AG04450 (cell line): ENCODE data around the gene ANKS6. TPM values are rescaled to one million over a fixed set of nuclear protein-coding genes. Genes with fewer than 3 reads are reported as not detected.

Source experiments
- CTCF ChIA-PET: fragments of 300-600, 350-600 bp; formaldehyde crosslinking; extraction: SDS; loops from one replicate; lab custom pipeline; 2022; ENCODE audit warnings: antibody characterized with exemption, inconsistent platforms; lab: Charles Lee
- POLR2A ChIA-PET: fragments of 350-600 bp; formaldehyde crosslinking; extraction: SDS; loops from one replicate; lab custom pipeline; 2021; ENCODE audit warnings: antibody characterized with exemption, inconsistent platforms; lab: Yijun Ruan, JAX
- DNase-seq: peaks from one replicate; pipeline ENCODE4 v3.0.0-alpha.2; 2011; ENCODE audit warnings: low read depth, low spot score
- H3K27ac ChIP-seq: one replicate; pipeline ENCODE4 v1.5.1; 2012; ENCODE audit warnings: low read depth, low read length, control low read depth
- H3K27me3 ChIP-seq: one replicate; pipeline ENCODE4 v1.6.0; 2012; ENCODE audit warnings: low read length; ENCODE audit not compliant: control insufficient read depth, insufficient read depth
- H3K4me3 ChIP-seq: 2 replicates; pipeline ENCODE4 v1.5.1; 2011; ENCODE audit warnings: mild to moderate bottlenecking, low read depth, low read length, control low read depth
- H3K9me3 ChIP-seq: 2 replicates; pipeline ENCODE4 v1.5.1; 2012; ENCODE audit warnings: low read length; ENCODE audit not compliant: control insufficient read depth, insufficient read depth
- polyA plus RNA-seq: library from polyadenylated mRNA; depleted of rRNA; stranded (reverse); fragments of >200 nt; gene quantifications from 2 replicates; pipeline ENCODE4 v1.2.3, GENCODE V29; 2011
- TF ChIP-seq, protein P1 (sequence below): IDR thresholded peaks from 2 replicates; pipeline ENCODE4 v1.5.1; 2011; ENCODE audit warnings: low read depth, low read length, control low read depth, inconsistent platforms

Gene ANKS6
- polyA plus RNA-seq, 1 experiment = 10.5 TPM

DNA sequence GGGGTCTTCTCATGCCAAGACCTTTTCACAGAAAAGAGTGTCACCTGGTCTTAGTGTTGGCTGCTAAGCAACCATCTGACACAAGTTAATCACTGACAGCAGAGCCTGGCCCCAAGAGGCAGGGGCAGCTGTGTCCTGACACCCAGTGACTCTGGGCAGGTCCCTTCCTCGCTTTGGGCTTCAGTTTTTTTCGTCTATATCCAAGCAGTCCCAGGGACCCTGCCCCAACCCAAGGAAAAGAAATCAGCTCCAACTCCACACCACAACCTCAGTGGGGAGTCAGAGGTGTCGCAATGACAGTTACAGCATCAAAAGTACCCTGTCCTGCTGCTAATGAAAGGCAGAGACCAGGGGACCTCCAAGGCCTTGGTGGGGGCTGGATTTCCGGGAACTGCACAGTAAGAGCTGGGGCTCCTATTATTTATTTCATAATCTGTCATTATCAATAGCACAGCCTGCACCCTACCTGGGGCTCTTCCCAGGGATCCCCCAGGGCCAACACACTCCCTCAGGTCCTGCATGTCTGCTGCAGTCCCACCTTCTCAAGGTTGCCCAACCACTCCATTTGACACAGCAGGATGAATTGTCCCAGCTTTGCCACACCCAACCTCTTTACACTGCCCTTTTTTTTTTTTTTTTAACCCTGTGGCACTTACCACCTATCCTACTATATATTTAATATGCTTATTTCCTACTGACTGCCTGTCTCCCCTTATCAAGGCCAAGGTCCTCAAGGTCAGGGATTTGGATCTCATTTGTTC lies 9.4 kb downstream of the ANKS6 start:
- CTCF ChIA-PET = interaction anchor here (4.8 kb wide), 1 partner anchor 11 kb away, joined by 36 read pairs; no protein-coding TSS in a partner anchor
- Histone ChIP-seq H3K27me3 (no peaks in the 10 kb centered on the region), H3K4me3 (no peak overlapping the region), H3K9me3 (no peaks in the 10 kb centered on the region; the same call in 1 of the 2 replicates), H3K27ac (no peak overlapping the region)
- no peak for DNase-seq
- TF ChIP-seq, protein P1, sequence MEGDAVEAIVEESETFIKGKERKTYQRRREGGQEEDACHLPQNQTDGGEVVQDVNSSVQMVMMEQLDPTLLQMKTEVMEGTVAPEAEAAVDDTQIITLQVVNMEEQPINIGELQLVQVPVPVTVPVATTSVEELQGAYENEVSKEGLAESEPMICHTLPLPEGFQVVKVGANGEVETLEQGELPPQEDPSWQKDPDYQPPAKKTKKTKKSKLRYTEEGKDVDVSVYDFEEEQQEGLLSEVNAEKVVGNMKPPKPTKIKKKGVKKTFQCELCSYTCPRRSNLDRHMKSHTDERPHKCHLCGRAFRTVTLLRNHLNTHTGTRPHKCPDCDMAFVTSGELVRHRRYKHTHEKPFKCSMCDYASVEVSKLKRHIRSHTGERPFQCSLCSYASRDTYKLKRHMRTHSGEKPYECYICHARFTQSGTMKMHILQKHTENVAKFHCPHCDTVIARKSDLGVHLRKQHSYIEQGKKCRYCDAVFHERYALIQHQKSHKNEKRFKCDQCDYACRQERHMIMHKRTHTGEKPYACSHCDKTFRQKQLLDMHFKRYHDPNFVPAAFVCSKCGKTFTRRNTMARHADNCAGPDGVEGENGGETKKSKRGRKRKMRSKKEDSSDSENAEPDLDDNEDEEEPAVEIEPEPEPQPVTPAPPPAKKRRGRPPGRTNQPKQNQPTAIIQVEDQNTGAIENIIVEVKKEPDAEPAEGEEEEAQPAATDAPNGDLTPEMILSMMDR = no peak
- POLR2A ChIA-PET = no interaction called here

DNA sequence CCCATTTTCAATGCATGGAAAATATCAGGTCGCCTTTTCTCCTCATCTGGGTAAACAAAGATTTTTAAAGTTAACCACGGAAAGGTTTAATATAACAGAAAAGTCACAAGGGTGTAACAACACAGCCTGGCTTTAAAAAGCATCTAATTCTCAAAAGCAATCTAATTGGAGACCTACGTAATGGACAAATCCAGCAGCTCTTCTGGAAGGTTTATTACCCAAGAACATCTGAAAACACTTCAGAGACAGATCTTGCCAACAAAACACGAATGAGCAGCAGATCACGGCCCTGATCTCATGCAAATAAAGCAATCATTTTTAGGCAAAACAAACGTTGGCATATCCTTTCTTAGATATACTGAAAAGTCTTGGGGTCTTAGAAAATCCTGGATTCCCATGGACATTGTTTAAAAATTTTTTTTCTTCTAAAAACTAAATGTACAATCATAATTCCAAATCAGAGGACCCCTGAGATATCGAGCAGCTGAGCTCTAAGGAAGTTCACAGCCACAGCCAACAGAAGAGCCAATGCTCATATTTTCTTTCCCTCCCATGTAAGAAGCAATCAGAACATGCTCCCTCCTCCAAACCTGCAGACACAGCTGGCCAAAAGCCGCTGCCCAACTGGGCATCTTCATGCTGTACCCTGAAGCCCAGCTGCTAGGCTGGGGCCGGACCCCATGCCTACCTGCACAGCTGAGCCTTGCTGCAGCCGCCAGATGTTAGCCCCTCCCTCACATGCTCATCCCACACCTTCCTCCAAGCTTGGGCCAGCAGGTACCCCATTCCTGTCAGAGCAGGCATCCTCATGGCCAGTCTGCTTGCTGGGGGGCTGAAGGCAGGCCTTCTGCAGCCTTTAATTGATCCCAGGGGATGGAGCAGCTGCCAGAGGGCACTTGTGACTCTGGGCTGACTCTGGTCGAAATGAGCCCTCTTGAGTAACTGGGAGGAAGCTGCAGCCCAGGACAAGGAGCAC lies 11.2 kb downstream of the ANKS6 start:
- no peak for DNase-seq
- ChIA-PET POLR2A (no interaction called here), CTCF (interaction anchor here (4.8 kb wide), 1 partner anchor 10 kb away, joined by 36 read pairs; no protein-coding TSS in a partner anchor)
- H3K9me3 ChIP-seq = no peaks in the 10 kb centered on the region
- no peaks in the 10 kb centered on the region for H3K27me3 ChIP-seq
- H3K27ac ChIP-seq = no peak overlapping the region
- no peak overlapping the region for H3K4me3 ChIP-seq
- TF ChIP-seq, protein P1 = no peak

DNA sequence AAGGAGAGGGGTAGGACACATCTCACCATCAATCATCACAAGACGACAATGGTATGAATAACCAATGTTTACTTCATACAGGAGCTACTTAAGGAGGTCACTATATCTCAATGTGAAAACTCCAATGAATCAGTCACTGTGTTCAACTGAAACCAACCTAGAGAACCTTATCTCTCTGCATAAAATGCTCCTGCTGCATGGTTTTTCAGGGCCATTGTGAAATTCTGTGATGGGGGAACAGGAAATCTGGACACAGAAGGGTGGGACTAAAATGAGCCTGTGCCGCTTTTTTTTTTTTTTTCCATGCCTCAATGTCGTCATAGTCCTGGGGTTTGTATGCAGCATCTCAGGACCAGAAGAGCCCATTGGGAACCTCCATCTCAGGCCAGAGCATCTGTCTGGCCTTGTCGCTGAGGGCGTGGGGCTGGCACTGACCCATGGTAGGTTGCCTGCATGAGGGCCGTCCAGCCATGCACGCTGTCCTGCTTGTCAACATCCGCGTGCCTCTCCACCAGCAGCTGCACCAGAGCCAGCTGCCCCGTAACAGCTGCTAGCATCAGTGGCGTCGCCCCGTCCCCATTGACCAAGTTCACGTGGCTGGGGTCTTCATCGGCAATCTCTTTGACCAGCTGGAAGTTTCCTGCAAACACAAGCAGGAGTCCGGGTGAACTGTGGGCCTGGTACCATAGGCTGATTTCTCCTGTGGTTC lies 12.7 kb downstream of the ANKS6 start:
- no peak overlapping the region for H3K27ac ChIP-seq

DNA sequence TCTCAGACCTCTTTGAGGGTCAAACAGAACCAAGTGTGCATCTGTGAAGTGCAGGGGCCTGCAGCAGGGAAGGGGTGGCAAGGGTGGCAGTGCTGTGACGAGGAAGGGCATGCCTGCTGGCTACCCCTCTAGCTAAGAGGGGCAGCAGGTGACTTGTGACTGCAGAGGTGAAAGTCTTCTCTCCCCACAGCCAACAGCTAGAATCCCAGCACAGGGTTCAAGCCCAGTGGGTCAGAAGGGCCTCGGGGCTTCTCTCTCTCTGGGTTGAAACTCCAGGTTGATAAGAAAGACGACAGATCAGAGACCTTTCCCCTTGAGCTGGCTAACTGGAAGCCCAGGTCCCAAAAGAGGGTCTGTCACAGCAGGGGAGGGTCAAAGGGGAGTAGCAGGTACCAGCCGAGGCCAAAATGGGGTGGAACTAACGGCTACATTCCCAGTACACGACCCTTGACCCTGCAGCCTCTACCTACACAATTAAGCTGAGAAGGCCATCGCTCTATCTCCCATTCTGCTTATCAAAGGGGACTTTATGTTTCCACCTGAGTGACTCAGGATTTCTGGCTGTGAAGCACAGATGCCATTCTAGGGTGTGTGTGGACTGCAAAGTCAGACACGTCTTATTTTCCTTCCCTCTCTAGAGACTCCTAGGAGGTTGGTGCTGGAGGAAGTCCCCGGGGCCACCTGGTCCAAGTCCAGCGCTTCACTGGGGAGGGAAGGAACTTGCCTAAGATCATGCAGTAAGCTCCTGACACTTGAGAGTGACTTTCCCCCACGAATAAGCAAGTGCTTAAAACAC lies 14.6 kb downstream of the ANKS6 start:
- Histone ChIP-seq H3K27ac (no peak overlapping the region), H3K9me3 (no peaks in the 10 kb centered on the region), H3K27me3 (no peaks in the 10 kb centered on the region), H3K4me3 (no peak overlapping the region)
- no peak for DNase-seq
- ChIA-PET POLR2A (no interaction called here), CTCF (interaction anchor here (1.3 to 1.9 kb wide), 2 partner anchors 10 to 466 kb away, joined by 4 read pairs; no protein-coding TSS in a partner anchor)
- TF ChIP-seq, protein P1 = no peak

More for the DNA sequence above, 12.7 kb downstream of the ANKS6 start:
- Histone ChIP-seq H3K4me3 (no peak overlapping the region), H3K9me3 (no peaks in the 10 kb centered on the region), H3K27me3 (no peaks in the 10 kb centered on the region)
- TF ChIP-seq, protein P1 = no peak
- DNase-seq = no peak
- POLR2A ChIA-PET = interaction anchor here (0.7 kb wide), 1 partner anchor 26 kb away, joined by 7 read pairs; no protein-coding TSS in a partner anchor
- CTCF ChIA-PET = interaction anchor here (1.9 to 4.8 kb wide), 2 partner anchors 8 to 468 kb away, joined by 4 to 36 read pairs; no protein-coding TSS in a partner anchor
